Panc1 (cell line): Measurements from ENCODE around the gene CATSPERZ. TPM values are rescaled to one million over a fixed set of nuclear protein-coding genes. Genes with fewer than 3 reads are reported as not detected.

ENCODE experiments used
- ATAC-seq: fragments of 200-7000 bp; cut with Tn5 transposase; 2 replicates; pipeline ENCODE4 v1.9.1; 2020; ENCODE audit warnings: mild to moderate bottlenecking, moderate library complexity
- BruUV-seq: library from RNA; stranded (reverse); fragments of 400-500 nt; replicated peaks from 2 replicates; lab custom pipeline; 2021; lab: Mats Ljungman, UMichigan
- CTCF ChIA-PET: fragments of 300-600 bp; sonication (Branson Sonifier 250); formaldehyde crosslinking; loops from one replicate; lab custom pipeline; 2022; ENCODE audit warnings: antibody characterized with exemption; lab: Charles Lee
- POLR2A ChIA-PET: fragments of 300-600 bp; sonication (Branson Sonifier 250); formaldehyde crosslinking; loops from one replicate; lab custom pipeline; 2022; ENCODE audit warnings: antibody characterized with exemption; lab: Charles Lee
- DNase-seq: peaks from one replicate; pipeline ENCODE4 v3.0.0-alpha.2; 2010; ENCODE audit warnings: low read depth, low spot score
- H3K27ac ChIP-seq: 2 replicates; pipeline ENCODE4 v1.5.1; 2011; ENCODE audit warnings: mild to moderate bottlenecking, low read length, inconsistent platforms
- H3K27me3 ChIP-seq: fragments of 200-500 bp; sonication (Bioruptor generic); 2 replicates; pipeline ENCODE4 v1.6.0; 2014; ENCODE audit warnings: low read length, inconsistent platforms; ENCODE audit not compliant: control insufficient read depth, insufficient read depth
- H3K36me3 ChIP-seq: fragments of 200-500 bp; sonication (Bioruptor generic); 2 replicates; pipeline ENCODE4 v1.5.1; 2014; ENCODE audit warnings: inconsistent platforms, mild to moderate bottlenecking, low read length, moderate library complexity; ENCODE audit not compliant: control insufficient read depth, insufficient read depth
- H3K4me1 ChIP-seq: 2 replicates; pipeline ENCODE4 v1.5.1; 2011; ENCODE audit warnings: inconsistent platforms, mild to moderate bottlenecking, low read length, moderate library complexity; ENCODE audit not compliant: control insufficient read depth, insufficient read depth
- H3K4me3 ChIP-seq, 2 experiments: 2 replicates each; pipeline ENCODE4 v1.5.1; 2011 to 2012; ENCODE audit warnings: low read depth in 2 of 2, low read length in 2 of 2, mild to moderate bottlenecking in 2 of 2, inconsistent platforms in 1 of 2, moderate library complexity in 1 of 2
- H3K9me3 ChIP-seq: fragments of 200-500 bp; sonication (Bioruptor generic); 2 replicates; pipeline ENCODE4 v1.5.1; 2014; ENCODE audit warnings: low read depth, mild to moderate bottlenecking, inconsistent platforms, low read length, moderate library complexity; ENCODE audit not compliant: control insufficient read depth, insufficient read depth
- POLR2AphosphoS5 ChIP-seq: IDR thresholded peaks from 2 replicates; pipeline ENCODE4 v1.6.1; 2012; ENCODE audit warnings: mild to moderate bottlenecking, low read depth, low read length, moderate library complexity
- SIN3A ChIP-seq: IDR thresholded peaks from 2 replicates; pipeline ENCODE4 v1.6.1; 2012; ENCODE audit warnings: low read depth, mild to moderate bottlenecking, low read length, moderate library complexity, borderline replicate concordance; ENCODE audit not compliant: insufficient read depth
- TCF7L2 ChIP-seq: IDR thresholded peaks from 2 replicates; pipeline ENCODE4 v1.6.1; 2011; ENCODE audit warnings: mild to moderate bottlenecking, low read depth, low read length, inconsistent platforms
- in situ Hi-C: cut with HindIII; loops from 2 replicates; pipeline ENCODE4 v1.10.0; 2016; ENCODE audit warnings: low sequenced_read_pairs, low pct_unique_long_range_greater_than_20kb
- intact Hi-C: fragments of 100-400 bp; cut with micrococcal nuclease; formaldehyde crosslinking; loops from one replicate; pipeline ENCODE4 v1.10.0; 2022; ENCODE audit not compliant: unreplicated experiment
- total RNA-seq: library from RNA; stranded (reverse); gene quantifications from one replicate; pipeline ENCODE4 v1.2.1, GENCODE V29; 2021; ENCODE audit not compliant: unreplicated experiment
- TF ChIP-seq, protein P1 (sequence below), 2 experiments: IDR thresholded peaks; 2 replicates each; pipeline ENCODE4 v1.6.1; 2011 to 2012; ENCODE audit warnings: low read depth in 2 of 2, control low read depth in 1 of 2, low read length in 1 of 2, mild to moderate bottlenecking in 1 of 2, moderate library complexity in 1 of 2; ENCODE audit not compliant: insufficient read depth in 1 of 2
- TF ChIP-seq, protein P2 (sequence below): fragments of 450-650 bp; IDR thresholded peaks from 2 replicates; pipeline ENCODE4 v1.5.1; 2017; ENCODE audit warnings: mild to moderate bottlenecking

Gene CATSPERZ
- total RNA-seq, 1 experiment from 2014 or later = 0.64 TPM

DNA sequence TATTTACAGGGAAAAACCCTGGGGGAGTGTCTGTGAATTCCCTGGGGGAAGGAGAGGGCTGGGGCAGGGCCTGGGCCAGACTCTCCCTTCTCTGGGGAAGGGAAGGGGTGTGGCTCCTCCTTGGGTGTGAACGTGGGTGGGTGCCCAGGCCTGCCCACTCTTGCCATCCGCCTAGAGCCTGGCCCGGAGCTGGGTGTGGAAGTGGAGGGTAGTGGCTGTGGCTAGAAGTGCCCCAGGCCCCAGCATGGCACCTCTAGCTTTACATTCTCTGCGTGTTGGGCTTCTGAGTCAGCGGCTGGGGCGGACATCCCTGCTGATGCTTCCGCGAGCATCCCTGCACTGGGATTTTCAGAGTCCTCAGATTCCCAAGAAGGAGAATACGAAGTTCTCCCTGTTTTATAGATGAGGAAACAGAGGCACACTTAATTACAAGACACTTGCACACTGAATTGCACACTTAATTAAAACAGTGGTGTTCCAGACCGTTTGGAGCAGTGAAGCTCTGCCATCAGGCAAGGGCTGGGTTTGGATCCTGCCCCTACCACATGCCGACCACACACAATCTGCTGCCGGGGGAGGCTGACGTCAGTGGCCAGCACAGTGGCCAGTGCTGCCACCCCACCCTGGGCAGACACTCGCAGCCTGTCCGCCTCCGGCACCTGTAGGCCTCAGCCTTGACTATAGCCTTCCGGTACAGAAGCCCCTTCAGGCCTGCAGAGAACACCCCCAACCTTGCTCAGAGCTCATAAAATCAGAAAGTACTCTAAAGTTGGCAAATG is 23.3 kb upstream of the CATSPERZ start:
- no peaks in the 10 kb centered on the region for H3K4me1 ChIP-seq
- DNase-seq (no peak), ATAC-seq (peak; percentile 16; the same call in 1 of the 2 replicates)
- no peak overlapping the region for H3K4me3 ChIP-seq
- no peak for TF ChIP-seq POLR2AphosphoS5
- no peak for TF ChIP-seq TCF7L2
- TF ChIP-seq, protein P1, sequence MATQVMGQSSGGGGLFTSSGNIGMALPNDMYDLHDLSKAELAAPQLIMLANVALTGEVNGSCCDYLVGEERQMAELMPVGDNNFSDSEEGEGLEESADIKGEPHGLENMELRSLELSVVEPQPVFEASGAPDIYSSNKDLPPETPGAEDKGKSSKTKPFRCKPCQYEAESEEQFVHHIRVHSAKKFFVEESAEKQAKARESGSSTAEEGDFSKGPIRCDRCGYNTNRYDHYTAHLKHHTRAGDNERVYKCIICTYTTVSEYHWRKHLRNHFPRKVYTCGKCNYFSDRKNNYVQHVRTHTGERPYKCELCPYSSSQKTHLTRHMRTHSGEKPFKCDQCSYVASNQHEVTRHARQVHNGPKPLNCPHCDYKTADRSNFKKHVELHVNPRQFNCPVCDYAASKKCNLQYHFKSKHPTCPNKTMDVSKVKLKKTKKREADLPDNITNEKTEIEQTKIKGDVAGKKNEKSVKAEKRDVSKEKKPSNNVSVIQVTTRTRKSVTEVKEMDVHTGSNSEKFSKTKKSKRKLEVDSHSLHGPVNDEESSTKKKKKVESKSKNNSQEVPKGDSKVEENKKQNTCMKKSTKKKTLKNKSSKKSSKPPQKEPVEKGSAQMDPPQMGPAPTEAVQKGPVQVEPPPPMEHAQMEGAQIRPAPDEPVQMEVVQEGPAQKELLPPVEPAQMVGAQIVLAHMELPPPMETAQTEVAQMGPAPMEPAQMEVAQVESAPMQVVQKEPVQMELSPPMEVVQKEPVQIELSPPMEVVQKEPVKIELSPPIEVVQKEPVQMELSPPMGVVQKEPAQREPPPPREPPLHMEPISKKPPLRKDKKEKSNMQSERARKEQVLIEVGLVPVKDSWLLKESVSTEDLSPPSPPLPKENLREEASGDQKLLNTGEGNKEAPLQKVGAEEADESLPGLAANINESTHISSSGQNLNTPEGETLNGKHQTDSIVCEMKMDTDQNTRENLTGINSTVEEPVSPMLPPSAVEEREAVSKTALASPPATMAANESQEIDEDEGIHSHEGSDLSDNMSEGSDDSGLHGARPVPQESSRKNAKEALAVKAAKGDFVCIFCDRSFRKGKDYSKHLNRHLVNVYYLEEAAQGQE (IDR thresholded peaks at IDR 0.05; ENCODE audit: insufficient read depth in 1 of 2, low read depth in 2 of 2, low read length in 1 of 2) = no peak
- TF ChIP-seq SIN3A = no peak
- TF ChIP-seq, protein P2, sequence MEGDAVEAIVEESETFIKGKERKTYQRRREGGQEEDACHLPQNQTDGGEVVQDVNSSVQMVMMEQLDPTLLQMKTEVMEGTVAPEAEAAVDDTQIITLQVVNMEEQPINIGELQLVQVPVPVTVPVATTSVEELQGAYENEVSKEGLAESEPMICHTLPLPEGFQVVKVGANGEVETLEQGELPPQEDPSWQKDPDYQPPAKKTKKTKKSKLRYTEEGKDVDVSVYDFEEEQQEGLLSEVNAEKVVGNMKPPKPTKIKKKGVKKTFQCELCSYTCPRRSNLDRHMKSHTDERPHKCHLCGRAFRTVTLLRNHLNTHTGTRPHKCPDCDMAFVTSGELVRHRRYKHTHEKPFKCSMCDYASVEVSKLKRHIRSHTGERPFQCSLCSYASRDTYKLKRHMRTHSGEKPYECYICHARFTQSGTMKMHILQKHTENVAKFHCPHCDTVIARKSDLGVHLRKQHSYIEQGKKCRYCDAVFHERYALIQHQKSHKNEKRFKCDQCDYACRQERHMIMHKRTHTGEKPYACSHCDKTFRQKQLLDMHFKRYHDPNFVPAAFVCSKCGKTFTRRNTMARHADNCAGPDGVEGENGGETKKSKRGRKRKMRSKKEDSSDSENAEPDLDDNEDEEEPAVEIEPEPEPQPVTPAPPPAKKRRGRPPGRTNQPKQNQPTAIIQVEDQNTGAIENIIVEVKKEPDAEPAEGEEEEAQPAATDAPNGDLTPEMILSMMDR = no peak
- H3K9me3 ChIP-seq = no peaks in the 10 kb centered on the region
- H3K36me3 ChIP-seq = no peaks in the 10 kb centered on the region
- CTCF ChIA-PET = no interaction called here
- BruUV-seq = no TSS peak
- POLR2A ChIA-PET = interaction anchor here (0.5 to 0.6 kb wide), 2 partner anchors 13 to 21 kb away, joined by 3 to 8 read pairs; no protein-coding TSS in a partner anchor
- in situ Hi-C loops (no loop called here), intact Hi-C loops (no loop called here)
- H3K27me3 ChIP-seq = no peaks in the 10 kb centered on the region
- H3K27ac ChIP-seq = no peak overlapping the region

DNA sequence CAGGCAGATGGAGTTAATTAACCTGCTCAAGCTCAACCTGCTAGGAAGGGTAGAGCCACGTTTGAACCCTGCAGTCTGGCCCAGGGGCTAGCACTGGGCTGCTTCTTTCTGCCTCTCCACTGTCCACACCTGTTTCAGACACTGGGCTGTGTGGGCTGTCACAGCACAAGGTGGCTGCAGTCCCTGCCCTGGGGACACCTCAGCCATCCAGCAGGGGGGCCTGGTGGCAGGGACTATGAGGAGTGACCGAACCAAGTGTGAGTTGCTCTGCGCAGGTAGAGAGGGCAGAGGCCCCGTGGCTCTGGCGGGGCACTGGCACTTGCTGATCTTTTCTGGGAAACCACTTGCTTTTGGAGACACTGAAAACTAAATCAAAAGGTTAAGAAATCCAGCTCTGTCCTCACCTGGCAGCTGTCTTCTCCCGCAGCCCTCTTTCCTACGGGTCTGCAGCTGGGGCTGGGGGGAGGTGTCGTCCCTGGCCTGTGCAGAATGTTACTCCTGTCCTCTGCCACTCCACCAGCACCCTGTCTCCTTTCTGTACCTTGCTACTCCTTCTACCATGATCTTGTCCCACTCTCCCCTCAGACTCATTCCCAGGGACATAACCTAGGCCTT is 21.5 kb upstream of the CATSPERZ start:
- Histone ChIP-seq H3K9me3 (no peaks in the 10 kb centered on the region), H3K36me3 (no peaks in the 10 kb centered on the region), H3K27ac (no peak overlapping the region), H3K27me3 (no peaks in the 10 kb centered on the region), H3K4me3 (no peak overlapping the region), H3K4me1 (peaks cover 5% of the 10 kb centered on the region)
- no peak for TF ChIP-seq TCF7L2
- TF ChIP-seq, protein P1 (IDR thresholded peaks at IDR 0.05; ENCODE audit: insufficient read depth in 1 of 2, low read depth in 2 of 2, low read length in 1 of 2) = no peak
- in situ Hi-C loops = no loop called here
- no TSS peak for BruUV-seq
- no peak for ATAC-seq
- ChIA-PET POLR2A (interaction anchor here (0.6 kb wide), 1 partner anchor 74 kb away, joined by 4 read pairs; no protein-coding TSS in a partner anchor), CTCF (no interaction called here)
- no peak for DNase-seq
- intact Hi-C loops = no loop called here
